Measurements from ENCODE around the gene HOXB5.

- no peak for TF ChIP-seq CTCF (IDR thresholded peaks at IDR 0.05; ENCODE audit: low read depth, low read length)
- TF ChIP-seq MAX (IDR thresholded peaks at IDR 0.05; ENCODE audit: low read depth, low read length), result no peak
These were observed 2.9 kb downstream of the HOXB5 start for GRCh38 chr17:48590607-48591161.

Data from NB4 (cell line).